KG1 (cell line): ENCODE results near the gene TBC1D5.
"Not testable (repeated sequence)": the region's sequence is repeated elsewhere in the genome, so short reads cannot be mapped to it uniquely, and the experiment has no call there.

Experiments used
- DNase-seq: peaks from one replicate; lab custom pipeline; 2025; lab: John Stamatoyannopoulos, UW

The TBC1D5 gene, protein sequence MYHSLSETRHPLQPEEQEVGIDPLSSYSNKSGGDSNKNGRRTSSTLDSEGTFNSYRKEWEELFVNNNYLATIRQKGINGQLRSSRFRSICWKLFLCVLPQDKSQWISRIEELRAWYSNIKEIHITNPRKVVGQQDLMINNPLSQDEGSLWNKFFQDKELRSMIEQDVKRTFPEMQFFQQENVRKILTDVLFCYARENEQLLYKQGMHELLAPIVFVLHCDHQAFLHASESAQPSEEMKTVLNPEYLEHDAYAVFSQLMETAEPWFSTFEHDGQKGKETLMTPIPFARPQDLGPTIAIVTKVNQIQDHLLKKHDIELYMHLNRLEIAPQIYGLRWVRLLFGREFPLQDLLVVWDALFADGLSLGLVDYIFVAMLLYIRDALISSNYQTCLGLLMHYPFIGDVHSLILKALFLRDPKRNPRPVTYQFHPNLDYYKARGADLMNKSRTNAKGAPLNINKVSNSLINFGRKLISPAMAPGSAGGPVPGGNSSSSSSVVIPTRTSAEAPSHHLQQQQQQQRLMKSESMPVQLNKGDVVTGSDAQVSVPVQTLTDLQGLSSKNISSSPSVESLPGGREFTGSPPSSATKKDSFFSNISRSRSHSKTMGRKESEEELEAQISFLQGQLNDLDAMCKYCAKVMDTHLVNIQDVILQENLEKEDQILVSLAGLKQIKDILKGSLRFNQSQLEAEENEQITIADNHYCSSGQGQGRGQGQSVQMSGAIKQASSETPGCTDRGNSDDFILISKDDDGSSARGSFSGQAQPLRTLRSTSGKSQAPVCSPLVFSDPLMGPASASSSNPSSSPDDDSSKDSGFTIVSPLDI

DNA sequence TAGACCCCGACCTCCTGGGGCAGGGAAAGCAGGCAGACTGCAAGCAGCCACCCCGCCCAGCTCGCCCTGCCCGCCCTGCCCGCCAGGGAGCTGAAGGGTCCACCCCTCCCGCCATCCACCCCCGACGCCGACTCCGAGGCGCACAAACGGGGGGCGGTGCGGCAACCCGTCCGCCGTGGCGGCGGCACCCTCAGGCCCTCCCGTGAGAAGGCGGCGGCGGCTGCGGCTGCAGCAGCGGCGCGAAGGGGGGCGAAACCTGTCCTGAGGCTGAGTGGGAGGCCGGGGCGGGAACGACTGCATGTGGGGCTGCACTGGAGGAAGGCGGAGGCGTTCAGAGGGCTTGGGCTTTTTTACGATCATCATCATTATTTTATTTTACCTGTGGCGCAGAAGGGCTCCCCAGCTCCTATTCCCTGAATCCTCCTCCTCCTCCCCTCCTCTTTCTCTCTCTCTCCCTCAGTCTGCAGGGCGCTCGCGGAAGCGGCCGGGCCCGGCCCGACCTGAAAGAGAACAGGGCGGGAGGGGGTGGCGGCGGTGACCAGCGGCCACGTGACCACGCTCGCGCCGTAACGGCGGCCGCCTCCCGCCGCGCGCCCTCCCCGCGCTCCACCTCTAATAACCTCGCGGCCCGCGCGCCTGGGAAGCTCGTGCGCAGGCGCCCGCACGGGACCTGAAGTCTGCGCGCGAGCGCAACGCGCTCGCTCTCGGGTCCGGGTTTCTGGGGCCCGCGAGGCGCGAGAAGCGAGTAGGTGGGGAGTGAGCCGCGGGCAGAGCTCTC, at the start of gene TBC1D5:
TBC1D5 (minus strand) TSS at position 530 of the 778 bp plus-strand sequence. CDS start 234,061 bp downstream, outside the sequence.
- DNase-seq = peak; percentile 95

DNA sequence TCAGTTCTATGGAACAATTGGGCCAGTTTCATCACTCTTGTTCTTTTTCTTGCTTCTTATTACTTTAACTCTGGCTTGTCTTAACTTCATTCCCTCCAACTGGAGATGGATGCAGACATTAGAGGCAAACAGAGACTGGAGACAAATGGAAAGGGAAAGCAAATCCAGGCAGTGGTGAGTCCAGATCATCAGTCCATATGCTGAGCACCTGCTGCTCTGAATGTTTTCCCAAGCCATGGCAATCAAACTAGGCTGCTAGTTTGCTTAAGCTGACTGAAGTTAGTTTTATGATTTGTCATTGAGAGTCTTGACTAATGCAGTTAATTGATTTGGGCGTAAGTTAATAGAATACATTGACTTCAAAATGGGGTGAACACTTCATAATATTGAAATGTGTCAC, 41.0 kb upstream of the TBC1D5 start:
- DNase-seq = no peak

DNA sequence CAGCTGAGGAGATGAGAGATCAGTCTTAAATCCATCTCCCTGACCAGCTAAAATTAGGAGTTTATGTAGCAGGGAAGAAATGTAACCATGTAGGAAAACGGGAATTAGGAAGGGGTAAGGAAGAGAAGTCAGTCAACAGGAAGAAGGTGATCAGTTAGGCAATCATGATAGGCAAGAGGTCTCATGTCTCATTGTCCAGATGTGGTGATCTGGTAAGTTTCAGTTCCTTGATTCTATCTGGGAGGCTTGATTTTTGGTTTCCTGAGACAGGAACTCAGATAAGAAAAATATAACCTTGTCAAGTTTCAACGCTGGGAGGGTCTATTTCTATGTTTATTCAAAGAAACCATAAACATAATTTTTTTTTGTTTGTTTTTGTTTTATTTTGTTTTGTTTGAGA, 40.3 kb upstream of the TBC1D5 start:
- no peak for DNase-seq

DNA sequence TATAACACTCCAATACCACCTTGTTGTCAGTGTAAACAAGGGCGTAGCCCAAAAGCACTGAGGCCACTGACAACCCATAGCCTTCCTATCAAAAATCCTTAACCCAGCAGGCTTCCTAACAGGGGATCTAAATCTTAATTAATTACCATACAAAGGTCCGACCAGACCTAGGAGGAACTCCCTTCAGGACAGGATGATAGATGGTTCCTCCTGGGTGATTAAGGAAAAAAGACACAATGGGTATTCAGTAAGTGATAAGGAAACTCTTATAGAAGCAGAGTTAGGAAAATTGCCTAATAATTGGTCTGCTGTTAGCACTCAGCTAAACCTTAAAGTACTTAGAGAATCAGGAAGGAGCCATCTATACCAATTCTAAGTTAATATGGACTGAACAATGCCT, 37.9 kb upstream of the TBC1D5 start:
- not testable (repeated sequence) for DNase-seq

DNA sequence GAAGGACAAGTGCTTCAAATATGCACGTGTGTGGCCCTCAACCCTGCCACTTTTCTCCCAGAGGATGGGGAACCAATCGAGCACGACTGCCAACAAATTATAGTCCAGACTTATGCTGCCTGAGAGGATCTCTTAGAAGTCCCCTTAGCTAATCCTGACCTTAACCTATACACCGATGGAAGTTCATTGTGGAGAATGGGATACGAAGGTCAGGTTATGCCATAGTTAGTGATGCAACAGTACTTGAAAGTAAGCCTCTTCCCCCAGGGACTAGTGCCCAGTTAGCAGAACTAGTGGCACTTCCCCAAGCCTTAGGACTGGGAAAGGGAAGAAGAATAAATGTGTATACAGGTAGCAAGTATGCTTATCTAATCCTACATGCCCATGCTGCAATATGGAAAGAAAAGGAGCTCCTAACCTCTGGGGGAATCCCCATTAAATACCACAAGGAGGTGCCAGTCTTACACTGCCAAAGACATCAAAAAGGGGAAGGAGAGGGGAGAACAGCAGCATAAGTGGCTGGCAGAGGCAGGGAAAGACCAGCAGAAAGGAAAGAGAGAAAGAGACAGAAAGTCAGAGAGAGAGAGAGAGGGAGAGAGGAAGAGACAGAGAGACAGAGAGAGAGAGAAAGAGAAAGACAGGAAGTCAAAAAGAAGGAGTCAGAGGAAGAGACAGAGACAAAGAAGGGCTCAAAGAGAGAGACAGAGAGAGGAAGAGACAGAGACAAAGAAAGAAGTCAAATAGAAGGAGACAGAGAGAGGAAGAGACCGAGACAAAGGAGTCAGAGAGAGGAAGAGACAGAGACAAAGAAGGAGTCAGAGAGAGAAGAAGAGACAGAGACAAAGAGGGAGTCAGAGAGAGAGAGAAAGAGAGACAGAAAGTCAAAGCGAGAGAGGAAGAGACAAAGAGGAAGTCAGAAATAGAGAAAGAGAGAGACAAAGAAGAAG, 37.1 kb upstream of the TBC1D5 start:
- not testable (repeated sequence) for DNase-seq

DNA sequence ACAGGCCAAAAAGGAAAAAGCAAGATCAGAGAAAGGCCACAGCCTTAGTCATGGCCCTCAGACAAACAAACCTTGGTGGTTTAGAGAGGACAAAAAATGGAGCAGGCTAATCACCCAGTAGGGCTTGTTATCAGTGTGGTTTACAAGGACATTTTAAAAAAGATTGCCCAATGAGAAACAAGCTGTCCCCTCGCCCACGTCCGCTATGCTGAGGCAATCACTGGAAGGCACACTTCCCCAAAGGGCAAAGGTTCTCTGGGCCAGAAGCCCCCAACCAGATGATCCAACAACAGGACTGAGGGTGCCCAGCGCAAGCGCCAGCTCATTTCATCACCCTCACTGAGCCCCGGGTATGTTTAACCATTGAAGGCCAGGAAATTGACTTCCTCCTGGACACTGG, 34.9 kb upstream of the TBC1D5 start:
- not testable (repeated sequence) for DNase-seq

- DNase-seq = no peak
Measured at GRCh38 chr3:17775073-17775472, 32.6 kb upstream of the TBC1D5 start.

- not testable (repeated sequence) for DNase-seq
Measured at GRCh38 chr3:17774180-17774910, 31.9 kb upstream of the TBC1D5 start.

DNA sequence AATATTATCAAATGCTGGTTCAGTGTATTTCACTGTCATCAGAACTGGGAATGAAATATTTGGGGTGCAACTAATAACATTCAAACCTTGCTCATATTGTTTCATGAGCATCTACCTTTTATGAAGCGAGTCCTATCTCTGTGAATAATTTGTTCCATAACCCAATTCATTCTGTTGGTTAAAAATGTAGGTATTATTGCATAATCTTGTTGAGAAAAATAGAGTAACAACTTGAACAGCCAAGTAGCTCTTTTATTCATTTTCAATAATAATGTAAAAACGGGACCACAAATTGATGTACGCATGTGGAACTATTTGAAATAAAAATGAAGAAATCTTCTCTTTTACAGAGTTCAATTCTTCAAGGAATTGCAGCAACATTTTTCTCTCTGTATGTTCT, 30.1 kb upstream of the TBC1D5 start:
- DNase-seq = no peak

DNA sequence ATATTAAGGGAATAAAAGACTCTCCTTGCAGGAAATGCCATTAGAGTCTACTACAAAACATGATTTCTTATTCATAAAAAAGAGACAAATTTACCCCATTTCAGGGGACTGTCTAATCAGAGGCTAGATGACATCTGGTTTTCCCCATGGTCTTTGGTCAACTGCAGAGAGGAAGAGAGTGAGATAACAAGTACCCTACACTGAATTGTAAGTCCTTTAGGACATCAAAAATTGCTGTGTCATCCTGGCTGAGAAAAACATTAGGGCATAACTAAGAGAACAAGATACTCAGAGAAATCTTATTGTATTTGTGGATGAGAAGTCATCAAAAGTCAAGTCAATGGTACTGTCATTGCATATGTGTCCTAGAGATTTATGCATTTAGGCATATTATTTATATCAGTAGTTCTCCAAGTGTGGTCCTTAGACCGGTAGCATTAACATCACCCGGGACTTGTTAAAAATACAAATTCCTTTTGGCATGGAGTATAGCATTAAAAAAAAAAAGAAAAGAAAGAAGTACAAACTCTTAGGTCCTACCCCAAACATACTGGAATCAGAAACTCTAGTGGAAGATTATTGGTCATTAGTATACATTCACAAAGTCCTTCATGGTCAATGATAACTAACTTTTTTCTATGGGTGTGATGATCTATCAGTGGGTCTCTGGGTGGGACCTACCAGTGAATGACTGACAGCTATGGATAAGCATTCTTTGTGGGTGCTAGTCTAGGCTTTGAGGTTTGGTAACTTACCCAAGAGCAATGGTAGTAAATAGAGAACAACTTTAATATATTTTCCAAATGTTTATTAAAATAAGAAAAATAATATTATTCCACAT, 29.0 kb upstream of the TBC1D5 start:
- DNase-seq = no peak

GRCh38 chr3:17770682-17771081, 28.3 kb upstream of the TBC1D5 start:
- DNase-seq = no peak

- no peak for DNase-seq
Measured at GRCh38 chr3:17765819-17766472, 23.5 kb upstream of the TBC1D5 start.

GRCh38 chr3:17761563-17761962, 19.1 kb upstream of the TBC1D5 start:
- no peak for DNase-seq

- no peak for DNase-seq
Measured at GRCh38 chr3:17759901-17760300, 17.5 kb upstream of the TBC1D5 start.

DNA sequence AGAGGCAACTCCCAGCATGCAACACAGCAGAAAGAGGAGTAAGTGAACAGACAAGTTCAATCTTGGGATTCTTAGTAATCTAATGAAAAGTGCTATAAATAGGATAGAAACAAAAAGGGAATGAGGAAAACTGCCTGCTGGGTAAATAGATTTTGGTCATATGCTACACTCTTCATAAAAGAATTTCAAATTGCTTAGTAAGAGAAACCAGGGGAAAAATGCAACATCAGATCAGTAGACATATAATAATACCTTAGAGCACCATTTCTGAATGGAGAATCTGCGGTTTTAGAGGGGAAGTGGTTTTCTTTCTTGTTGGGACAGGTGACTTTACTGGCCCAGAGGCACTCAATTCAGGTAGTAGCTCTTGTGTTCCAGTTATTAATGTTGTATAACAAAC, 13.4 kb upstream of the TBC1D5 start:
- no peak for DNase-seq

DNA sequence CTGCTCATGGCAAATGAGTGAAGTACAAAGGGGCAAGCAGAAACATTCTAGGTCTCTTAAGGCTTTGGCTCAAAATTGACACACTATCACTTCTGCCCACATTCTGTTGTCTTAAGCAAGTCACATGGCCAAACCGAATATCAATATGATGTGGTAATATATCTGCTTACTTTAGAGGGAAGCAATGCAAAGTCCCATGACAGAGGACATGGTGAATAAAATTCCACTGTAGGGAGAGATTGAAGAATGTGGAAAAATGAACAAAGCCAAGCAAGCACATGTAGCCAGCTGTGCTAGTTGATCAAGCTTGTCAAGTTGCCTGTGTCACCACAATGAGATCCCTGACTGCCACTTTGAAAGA, 11.2 kb upstream of the TBC1D5 start:
- DNase-seq = no peak

- no peak for DNase-seq
Measured at GRCh38 chr3:17752876-17753631, 10.6 kb upstream of the TBC1D5 start.

DNA sequence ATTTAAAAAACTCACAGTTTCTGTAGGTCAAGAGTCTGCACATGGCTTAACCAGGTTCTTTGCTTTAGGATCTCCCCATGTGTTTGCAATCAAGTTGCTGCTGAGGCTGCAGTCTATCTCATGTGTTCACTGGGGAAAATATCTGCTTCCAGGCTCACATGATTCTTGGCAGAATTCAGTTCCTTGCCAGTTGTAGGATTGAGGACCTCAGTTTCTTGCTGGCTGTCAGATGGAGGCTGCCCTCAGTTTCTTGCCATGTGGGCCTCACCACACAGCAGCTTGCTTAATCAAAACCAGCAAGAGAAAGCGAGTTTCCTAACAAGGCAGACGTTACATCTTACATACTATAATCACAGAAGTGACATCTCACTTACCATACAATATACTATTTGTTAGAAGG, 10.0 kb upstream of the TBC1D5 start:
- DNase-seq = no peak
